ENCODE results near the gene EPHX1.

The EPHX1 gene

DNA sequence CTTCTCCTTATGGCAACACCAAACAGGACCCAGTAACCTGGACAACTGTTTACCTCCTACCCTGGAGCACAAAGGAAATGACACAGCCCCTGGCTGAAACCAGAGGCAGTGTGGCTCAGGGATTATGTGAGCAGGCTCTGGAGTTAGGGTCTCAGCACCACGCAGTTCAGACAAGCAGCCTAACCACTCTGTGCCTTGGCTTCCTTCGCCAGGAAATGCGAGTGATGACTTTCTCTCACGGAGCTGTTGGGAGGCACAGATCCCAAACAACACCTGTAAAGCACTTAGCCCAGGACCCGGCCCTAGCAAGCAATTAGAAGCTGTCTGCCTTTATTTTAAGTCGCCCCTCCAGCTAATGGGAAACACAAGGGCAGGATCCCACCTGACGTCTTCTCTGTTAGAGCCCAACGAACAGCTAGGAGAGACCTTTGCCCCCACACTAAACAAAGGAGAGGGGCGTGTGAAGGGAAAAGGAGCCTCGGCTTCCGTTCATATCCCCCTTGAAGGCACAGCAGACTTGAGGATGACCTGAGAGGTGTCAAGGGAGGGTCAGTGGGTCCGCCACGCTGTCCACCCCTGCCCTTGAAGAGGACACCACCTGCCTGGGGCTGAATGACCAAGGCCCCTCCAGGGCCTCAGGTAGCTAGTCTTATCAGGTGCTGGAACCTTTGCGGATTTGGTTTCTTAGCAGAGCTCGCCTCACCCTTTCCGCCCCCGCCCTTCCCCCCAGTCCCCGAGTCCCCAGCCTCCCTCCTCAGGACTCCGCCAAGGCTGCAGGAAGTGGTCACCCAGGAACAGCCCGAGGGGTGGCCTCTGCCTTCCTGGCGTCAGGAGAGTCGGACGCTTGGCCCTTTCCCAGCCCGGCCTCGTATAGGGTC lies 71.4 kb downstream of the EPHX1 start:
- peak overlapping the region; percentile 88 for H3K27ac ChIP-seq
- POLR2A ChIA-PET (ENCODE audit: low non-redundant PET) = interaction anchor here (2.4 kb wide), 1 partner anchor 42 kb away, joined by 22 read pairs; the partner anchor contains the start of gene PYCR2
- DNase-seq (ENCODE audit: low spot score) = peak; percentile 43
- TF ChIP-seq, protein P1, sequence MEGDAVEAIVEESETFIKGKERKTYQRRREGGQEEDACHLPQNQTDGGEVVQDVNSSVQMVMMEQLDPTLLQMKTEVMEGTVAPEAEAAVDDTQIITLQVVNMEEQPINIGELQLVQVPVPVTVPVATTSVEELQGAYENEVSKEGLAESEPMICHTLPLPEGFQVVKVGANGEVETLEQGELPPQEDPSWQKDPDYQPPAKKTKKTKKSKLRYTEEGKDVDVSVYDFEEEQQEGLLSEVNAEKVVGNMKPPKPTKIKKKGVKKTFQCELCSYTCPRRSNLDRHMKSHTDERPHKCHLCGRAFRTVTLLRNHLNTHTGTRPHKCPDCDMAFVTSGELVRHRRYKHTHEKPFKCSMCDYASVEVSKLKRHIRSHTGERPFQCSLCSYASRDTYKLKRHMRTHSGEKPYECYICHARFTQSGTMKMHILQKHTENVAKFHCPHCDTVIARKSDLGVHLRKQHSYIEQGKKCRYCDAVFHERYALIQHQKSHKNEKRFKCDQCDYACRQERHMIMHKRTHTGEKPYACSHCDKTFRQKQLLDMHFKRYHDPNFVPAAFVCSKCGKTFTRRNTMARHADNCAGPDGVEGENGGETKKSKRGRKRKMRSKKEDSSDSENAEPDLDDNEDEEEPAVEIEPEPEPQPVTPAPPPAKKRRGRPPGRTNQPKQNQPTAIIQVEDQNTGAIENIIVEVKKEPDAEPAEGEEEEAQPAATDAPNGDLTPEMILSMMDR (conservative IDR thresholded peaks at IDR 0.05; ENCODE audit: low read depth) = no peak
- CTCF ChIA-PET = interaction anchor here (0.6 to 2.0 kb wide), 10 partner anchors 24 to 407 kb away, joined by 3 to 11 read pairs (median 4); partner anchors contain the start of gene EPHX1

DNA sequence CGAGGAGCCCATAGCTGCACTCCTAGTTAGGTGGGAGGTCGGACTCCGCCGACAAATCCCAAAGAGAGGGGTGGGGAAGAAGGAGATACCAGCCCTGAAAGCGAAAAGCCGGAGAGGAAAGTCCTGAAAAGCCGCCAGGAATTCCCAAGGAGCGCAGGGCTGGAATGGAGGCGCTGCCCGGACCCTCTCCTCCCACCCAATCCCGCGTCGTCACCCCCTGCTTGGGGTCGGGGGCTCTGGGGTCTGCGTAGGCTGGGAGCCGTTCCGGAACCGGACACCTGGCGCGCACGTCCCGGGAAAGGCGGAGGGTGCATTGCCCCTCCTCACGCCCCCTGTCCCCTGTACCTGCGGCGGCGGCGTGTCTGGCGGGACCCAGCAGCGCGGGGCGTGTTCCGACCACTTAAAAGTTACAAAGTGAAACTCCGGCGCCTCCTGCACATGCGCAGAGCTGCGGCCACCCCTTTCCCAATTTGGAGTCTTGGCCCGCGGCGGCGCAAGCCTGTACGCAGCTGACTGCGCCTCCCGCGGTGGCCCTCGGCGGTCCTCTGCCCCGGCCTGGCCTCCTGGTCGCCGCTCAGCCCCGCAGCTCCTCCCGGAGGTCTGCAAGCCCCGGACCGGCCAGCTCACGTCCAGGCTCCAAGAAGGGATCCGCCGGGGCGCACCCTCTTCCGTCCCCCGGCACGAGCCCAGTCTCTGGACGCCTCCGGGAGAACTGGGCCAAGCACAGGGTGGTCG lies 72.2 kb downstream of the EPHX1 start, which contains the start of gene TMEM63A:
TMEM63A (minus strand) TSS at position 422 of the 735 bp plus-strand sequence. CDS start 4,800 bp downstream, outside the sequence.
- CTCF ChIA-PET = interaction anchor here (0.5 to 2.0 kb wide), 19 partner anchors 15 to 408 kb away, joined by 3 to 11 read pairs (median 4); partner anchors contain the start of genes PYCR2 and SRP9
- POLR2A ChIA-PET (ENCODE audit: low non-redundant PET) = interaction anchor here (0.6 to 2.4 kb wide), 3 partner anchors 37 to 105 kb away, joined by 3 to 22 read pairs (median 5); partner anchors contain the start of genes PYCR2 and SRP9
- TF ChIP-seq, protein P1 (conservative IDR thresholded peaks at IDR 0.05; ENCODE audit: low read depth) = peak; percentile 50
- peak; percentile 97 for DNase-seq (ENCODE audit: low spot score)
- peak within 1 kb of the TSS; percentile 88 for H3K27ac ChIP-seq

- ChIA-PET CTCF (interaction anchor here (0.5 to 2.0 kb wide), 22 partner anchors 14 to 408 kb away, joined by 3 to 11 read pairs (median 4); partner anchors contain the start of genes PYCR2 and SRP9), POLR2A (ENCODE audit: low non-redundant PET) (interaction anchor here (0.5 to 2.4 kb wide), 5 partner anchors 36 to 105 kb away, joined by 3 to 22 read pairs (median 5); partner anchors contain the start of genes PYCR2 and SRP9)
- peak; percentile 73 for DNase-seq (ENCODE audit: low spot score)
- H3K27ac ChIP-seq = peak overlapping the region; percentile 88
- TF ChIP-seq, protein P1 (conservative IDR thresholded peaks at IDR 0.05; ENCODE audit: low read depth) = no peak
Observed at GRCh38 chr1:225882694-225883615, 73.0 kb downstream of the EPHX1 start.

DNA sequence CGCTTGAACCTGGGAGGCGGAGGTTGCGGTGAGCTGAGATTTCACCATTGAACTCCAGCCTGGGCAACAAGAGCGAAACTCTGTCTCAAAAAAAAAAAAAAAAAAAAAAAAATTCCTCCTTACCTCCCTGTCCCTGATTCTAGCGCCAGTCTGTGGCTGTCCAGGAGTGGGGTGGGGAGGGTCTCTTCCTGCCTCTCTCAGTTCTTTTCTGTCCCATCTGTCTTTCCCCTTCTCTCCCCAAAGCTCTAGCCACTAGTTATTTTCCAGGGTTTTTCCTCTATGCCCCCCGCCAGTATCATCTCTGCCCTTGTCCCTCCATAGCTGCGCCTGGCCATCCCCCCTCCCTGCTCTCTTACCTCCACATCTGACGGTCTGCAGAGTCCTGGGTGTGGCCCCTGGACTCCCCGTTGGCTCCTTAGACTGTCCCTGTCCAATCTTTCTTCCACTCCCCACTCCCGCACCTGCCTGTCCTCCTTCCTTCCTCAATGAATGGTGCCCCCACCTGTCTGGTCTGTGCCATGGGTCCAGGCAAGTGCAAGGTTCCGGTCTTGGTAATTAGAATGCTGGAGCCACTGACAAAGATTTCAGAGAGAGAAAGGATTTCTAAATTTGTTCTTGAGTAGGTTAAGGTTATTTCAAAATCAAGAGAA lies 73.8 kb downstream of the EPHX1 start:
- DNase-seq (ENCODE audit: low spot score) = no peak
- TF ChIP-seq, protein P1 (conservative IDR thresholded peaks at IDR 0.05; ENCODE audit: low read depth) = no peak
- ChIA-PET CTCF (interaction anchor here (0.6 to 2.0 kb wide), 11 partner anchors 17 to 409 kb away, joined by 3 to 10 read pairs (median 4); partner anchors contain the start of gene SRP9), POLR2A (ENCODE audit: low non-redundant PET) (interaction anchor here (0.7 to 2.4 kb wide), 2 partner anchors 40 to 53 kb away, joined by 4 to 22 read pairs; partner anchors contain the start of gene PYCR2)
- peak overlapping the region; percentile 88 for H3K27ac ChIP-seq

DNA sequence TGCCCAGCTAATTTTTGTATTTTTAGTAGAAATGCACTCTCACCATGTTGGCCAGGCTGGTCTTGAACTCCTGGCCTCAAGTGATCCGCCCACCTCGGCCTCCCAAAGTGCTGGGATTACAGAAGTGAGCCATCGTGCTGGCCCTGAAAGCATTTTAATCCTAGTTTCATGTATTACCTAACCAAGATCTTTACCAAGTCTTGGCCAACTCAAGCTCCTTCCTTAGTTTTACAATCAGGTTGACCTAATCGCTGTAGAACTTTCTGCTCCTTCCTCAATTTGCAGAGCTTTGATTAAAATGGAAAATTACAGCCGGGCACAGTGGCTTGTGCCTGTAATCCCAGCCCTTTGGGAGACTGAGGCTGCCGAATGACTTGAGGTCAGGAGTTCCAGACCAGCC lies 75.4 kb downstream of the EPHX1 start:
- POLR2A ChIA-PET (ENCODE audit: low non-redundant PET) = interaction anchor here (0.7 kb wide), 1 partner anchor 106 kb away, joined by 5 read pairs; no protein-coding TSS in a partner anchor
- CTCF ChIA-PET = no interaction called here
- no peak overlapping the region for H3K27ac ChIP-seq

More for the DNA sequence above, 75.4 kb downstream of the EPHX1 start:
- TF ChIP-seq, protein P1 (conservative IDR thresholded peaks at IDR 0.05; ENCODE audit: low read depth) = no peak
- no peak for DNase-seq (ENCODE audit: low spot score)
